ENCODE measurements around the gene SREK1. TPM values are rescaled to one million over a fixed set of nuclear protein-coding genes. Genes with fewer than 3 reads are reported as not detected.
"Not testable (repeated sequence)": the region's sequence is repeated elsewhere in the genome, so short reads cannot be mapped to it uniquely, and the experiment has no call there.

The SREK1 gene
- total and polyA plus RNA-seq, 4 experiments from 2014 or later: 14.3 to 73.7 (median 48.5) TPM

DNA sequence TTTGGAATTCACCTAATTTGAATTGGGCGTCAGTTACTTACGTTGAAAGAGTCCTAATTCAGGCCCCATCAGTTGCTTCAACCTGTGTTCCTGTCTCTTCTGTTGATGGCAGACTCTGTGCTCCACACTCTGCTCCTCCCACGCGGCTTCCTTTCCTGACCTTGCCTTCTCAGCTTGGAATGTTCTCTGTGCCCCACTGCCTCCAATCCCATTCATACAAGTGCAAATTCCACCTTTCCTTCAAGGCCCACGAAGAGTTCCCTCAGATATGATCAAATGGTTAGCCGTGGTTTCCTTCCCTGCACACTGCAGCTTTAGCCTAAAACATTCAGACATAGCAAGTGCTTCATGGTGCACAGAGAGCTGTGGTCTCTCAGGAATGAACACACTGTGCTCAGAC is 65.7 kb downstream of the SREK1 start:
- Mint-ChIP-seq H3K4me3 (no peak overlapping the region), H3K4me1 (no peaks in the 10 kb centered on the region), H3K27me3 (no peaks in the 10 kb centered on the region), H3K9me3 (peaks cover 0 to 2% (median 0%) of the 10 kb centered on the region in 8 donors), H3K27ac (peak overlapping the region in 1 of 7 donors; percentile 13), H3K36me3 (peaks cover 0 to 9% of the 10 kb centered on the region in 2 donors)
- CTCF ChIA-PET (ENCODE audit: partially characterized antibody): no interaction called here
- Histone ChIP-seq H3K9me3 (ENCODE audit: control insufficient read depth in 1 of 2, low read length in 2 of 2) (no peaks in the 10 kb centered on the region), H3K27me3 (ENCODE audit: insufficient read depth, low read length) (no peaks in the 10 kb centered on the region), H3K27ac (ENCODE audit: low read depth, low read length) (no peak overlapping the region), H3K4me3 (ENCODE audit: low read length in 2 of 2) (no peak overlapping the region), H3K4me1 (ENCODE audit: insufficient read depth, low read length) (no peaks in the 10 kb centered on the region), H3K36me3 (ENCODE audit: insufficient read depth, low read length) (no peaks in the 10 kb centered on the region)
- DNase-seq: no peak
- intact Hi-C loops (cut with micrococcal nuclease): no loop called here
- POLR2A ChIA-PET (ENCODE audit: partially characterized antibody): no interaction called here

DNA sequence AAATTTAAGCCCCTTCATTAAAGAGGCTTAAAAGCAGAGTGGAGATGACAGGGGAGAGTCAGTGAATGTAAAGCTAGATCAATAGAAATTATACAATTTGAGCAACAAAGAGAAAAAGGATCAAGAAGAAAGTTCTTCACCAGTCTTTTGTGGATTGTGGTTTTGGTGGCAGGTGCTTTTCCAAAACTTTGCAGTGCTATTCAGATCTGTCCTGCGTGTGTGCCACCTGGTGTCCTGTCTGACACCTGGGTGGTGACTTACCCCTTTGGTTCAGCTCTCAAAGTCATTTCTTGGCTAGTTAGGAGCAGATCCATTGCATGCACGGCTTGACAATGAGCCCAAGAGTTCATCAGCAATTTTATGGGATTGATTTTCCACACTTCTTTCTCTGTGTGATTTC is 69.4 kb downstream of the SREK1 start:
- no peak for DNase-seq
- Histone ChIP-seq H3K27ac (ENCODE audit: low read depth, low read length) (no peak overlapping the region), H3K4me1 (ENCODE audit: insufficient read depth, low read length) (no peaks in the 10 kb centered on the region), H3K36me3 (ENCODE audit: insufficient read depth, low read length) (no peaks in the 10 kb centered on the region), H3K27me3 (ENCODE audit: insufficient read depth, low read length) (no peaks in the 10 kb centered on the region), H3K4me3 (ENCODE audit: low read length in 2 of 2) (no peak overlapping the region), H3K9me3 (ENCODE audit: control insufficient read depth in 1 of 2, low read length in 2 of 2) (no peaks in the 10 kb centered on the region)
- Mint-ChIP-seq H3K9me3 (peaks cover 0 to 3% (median 0%) of the 10 kb centered on the region in 8 donors), H3K4me1 (no peaks in the 10 kb centered on the region), H3K27ac (no peak overlapping the region), H3K36me3 (peaks cover 0 to 4% of the 10 kb centered on the region in 2 donors), H3K4me3 (no peak overlapping the region), H3K27me3 (no peaks in the 10 kb centered on the region)
- intact Hi-C loops (cut with micrococcal nuclease): no loop called here
- POLR2A ChIA-PET (ENCODE audit: partially characterized antibody): no interaction called here
- CTCF ChIA-PET (ENCODE audit: partially characterized antibody): interaction anchor here (0.8 kb wide), 1 partner anchor 49 kb away, joined by 3 read pairs; no protein-coding TSS in a partner anchor

DNA sequence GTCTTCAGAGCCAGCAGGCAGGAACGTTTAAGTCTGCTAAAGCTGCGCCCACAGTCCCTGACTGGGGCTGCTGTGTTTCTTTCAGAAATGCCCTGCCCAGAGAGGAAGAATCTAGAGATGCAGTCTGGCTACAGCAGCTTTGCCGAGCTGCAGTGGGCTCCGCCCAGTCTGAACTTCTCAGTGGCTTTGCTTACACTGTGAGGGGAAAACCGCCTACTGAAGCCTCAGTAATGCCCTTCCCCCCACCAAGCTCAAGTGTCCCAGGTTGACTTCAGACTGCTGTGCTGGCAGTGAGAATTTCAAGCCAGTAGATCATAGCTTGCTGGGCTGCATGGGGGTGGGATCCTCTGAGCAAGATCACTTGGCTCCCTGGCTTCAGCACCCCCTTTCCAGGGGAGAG is 78.4 kb downstream of the SREK1 start:
- Histone ChIP-seq H3K9me3 (ENCODE audit: control insufficient read depth in 1 of 2, low read length in 2 of 2) (no peaks in the 10 kb centered on the region), H3K27ac (ENCODE audit: low read depth, low read length) (no peak overlapping the region), H3K27me3 (ENCODE audit: insufficient read depth, low read length) (no peaks in the 10 kb centered on the region), H3K36me3 (ENCODE audit: insufficient read depth, low read length) (no peaks in the 10 kb centered on the region), H3K4me1 (ENCODE audit: insufficient read depth, low read length) (no peaks in the 10 kb centered on the region), H3K4me3 (ENCODE audit: low read length in 2 of 2) (no peak overlapping the region)
- Mint-ChIP-seq H3K4me1 (no peaks in the 10 kb centered on the region), H3K27me3 (peaks cover 2% of the 10 kb centered on the region in 2 donors), H3K36me3 (peaks cover 4 to 12% of the 10 kb centered on the region in 2 donors), H3K27ac (no peak overlapping the region), H3K9me3 (peaks cover 0 to 11% (median 4%) of the 10 kb centered on the region in 8 donors), H3K4me3 (no peak overlapping the region)
- intact Hi-C loops (cut with micrococcal nuclease): no loop called here
- POLR2A ChIA-PET (ENCODE audit: partially characterized antibody): no interaction called here
- CTCF ChIA-PET (ENCODE audit: partially characterized antibody): no interaction called here
- DNase-seq: no peak

DNA sequence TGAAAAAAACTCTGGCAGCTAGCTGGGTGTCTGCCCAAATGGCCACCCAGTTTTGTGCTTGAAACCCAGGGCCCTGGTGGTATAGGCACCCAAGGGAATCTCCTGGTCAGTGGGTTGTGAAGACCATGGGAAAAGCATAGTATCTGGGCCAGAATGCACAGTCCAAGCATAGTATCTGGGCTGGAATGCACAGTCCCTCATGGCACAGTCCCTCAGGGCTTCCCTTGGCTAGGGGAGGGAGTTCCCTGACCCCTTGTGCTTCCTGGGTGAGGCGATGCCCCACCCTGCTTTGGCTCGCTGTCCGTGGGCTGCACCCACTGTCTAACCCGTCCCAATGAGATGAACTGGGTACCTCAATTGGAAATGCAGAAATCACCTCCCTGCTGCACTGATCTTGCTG is 78.8 kb downstream of the SREK1 start:
- CTCF ChIA-PET (ENCODE audit: partially characterized antibody): not testable (repeated sequence)

DNA sequence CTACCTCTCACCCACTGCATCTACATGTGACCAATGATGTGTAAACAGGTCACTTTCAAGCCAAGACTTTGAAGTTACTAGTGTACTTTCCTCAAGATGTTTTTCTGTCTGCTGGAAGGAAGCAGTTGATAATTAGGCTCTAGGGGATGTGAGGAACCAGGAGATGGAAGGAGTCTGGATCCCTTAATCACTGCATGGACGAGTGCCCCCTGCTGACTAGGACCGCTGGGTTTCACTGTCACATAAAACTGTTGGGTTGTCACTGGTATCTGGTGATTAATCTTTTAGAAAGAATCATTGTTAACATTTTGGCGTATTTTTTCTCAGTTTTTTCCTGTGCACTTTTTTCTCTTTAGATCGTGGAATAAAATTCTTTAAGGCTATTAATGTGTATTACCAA is 79.5 kb downstream of the SREK1 start:
- H3K4me1 Mint-ChIP-seq: no peaks in the 10 kb centered on the region
- peaks cover 0 to 10% (median 4%) of the 10 kb centered on the region in 8 donors for H3K9me3 Mint-ChIP-seq
- ChIA-PET POLR2A (ENCODE audit: partially characterized antibody) (no interaction called here), CTCF (ENCODE audit: partially characterized antibody) (no interaction called here)
- H3K36me3 Mint-ChIP-seq: peaks cover 4 to 12% of the 10 kb centered on the region in 2 donors
- no peak overlapping the region for H3K27ac Mint-ChIP-seq
- no peak overlapping the region for H3K4me3 Mint-ChIP-seq
- Histone ChIP-seq H3K36me3 (ENCODE audit: insufficient read depth, low read length) (no peaks in the 10 kb centered on the region), H3K27me3 (ENCODE audit: insufficient read depth, low read length) (no peaks in the 10 kb centered on the region), H3K9me3 (ENCODE audit: control insufficient read depth in 1 of 2, low read length in 2 of 2) (no peaks in the 10 kb centered on the region), H3K4me3 (ENCODE audit: low read length in 2 of 2) (no peak overlapping the region), H3K27ac (ENCODE audit: low read depth, low read length) (no peak overlapping the region), H3K4me1 (ENCODE audit: insufficient read depth, low read length) (no peaks in the 10 kb centered on the region)
- peaks cover 2% of the 10 kb centered on the region in 2 donors for H3K27me3 Mint-ChIP-seq
- no peak for DNase-seq
- intact Hi-C loops (cut with micrococcal nuclease): no loop called here

More for the DNA sequence above, 78.8 kb downstream of the SREK1 start:
- H3K9me3 ChIP-seq (ENCODE audit: control insufficient read depth in 1 of 2, low read length in 2 of 2); H3K36me3 ChIP-seq (ENCODE audit: insufficient read depth, low read length); intact Hi-C loops (cut with micrococcal nuclease); H3K4me1 ChIP-seq (ENCODE audit: insufficient read depth, low read length); H3K27ac ChIP-seq (ENCODE audit: low read depth, low read length); H3K4me3 ChIP-seq (ENCODE audit: low read length in 2 of 2); H3K4me3 Mint-ChIP-seq; H3K4me1 Mint-ChIP-seq; H3K27me3 ChIP-seq (ENCODE audit: insufficient read depth, low read length); POLR2A ChIA-PET (ENCODE audit: partially characterized antibody); DNase-seq; H3K27ac Mint-ChIP-seq; H3K27me3 Mint-ChIP-seq: not testable (repeated sequence)
- Mint-ChIP-seq H3K36me3 (peaks cover 4 to 12% of the 10 kb centered on the region in 2 donors), H3K9me3 (peaks cover 0 to 10% (median 4%) of the 10 kb centered on the region in 8 donors)

DNA sequence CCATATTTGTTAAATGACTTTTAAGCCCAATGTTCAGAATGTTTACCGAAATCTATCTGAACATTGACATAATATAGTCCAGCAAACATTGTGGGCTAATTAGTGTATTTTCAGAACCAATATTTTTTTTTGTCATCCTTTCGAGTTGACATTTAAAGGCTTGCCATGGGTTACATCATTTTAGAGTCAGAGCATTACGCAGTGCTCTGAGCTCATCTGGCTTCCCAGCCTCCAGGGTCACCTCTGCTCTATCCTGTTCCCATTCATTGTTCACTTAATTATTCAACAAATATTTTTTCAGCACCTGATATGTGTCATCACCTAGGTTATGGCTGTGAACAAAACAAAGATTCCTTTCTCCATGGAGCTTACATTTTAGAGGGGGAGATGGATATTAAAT is 80.2 kb downstream of the SREK1 start:
- Mint-ChIP-seq H3K9me3 (peaks cover 0 to 10% (median 4%) of the 10 kb centered on the region in 8 donors), H3K4me3 (no peak overlapping the region), H3K4me1 (no peaks in the 10 kb centered on the region), H3K36me3 (peaks cover 4 to 12% of the 10 kb centered on the region in 2 donors), H3K27ac (no peak overlapping the region), H3K27me3 (peaks cover 1 to 2% of the 10 kb centered on the region in 2 donors)
- no peaks in the 10 kb centered on the region for H3K4me1 ChIP-seq (ENCODE audit: insufficient read depth, low read length)
- DNase-seq: no peak
- POLR2A ChIA-PET (ENCODE audit: partially characterized antibody): no interaction called here
- no peaks in the 10 kb centered on the region for H3K27me3 ChIP-seq (ENCODE audit: insufficient read depth, low read length)
- intact Hi-C loops (cut with micrococcal nuclease): no loop called here
- H3K4me3 ChIP-seq (ENCODE audit: low read length in 2 of 2): no peak overlapping the region
- H3K27ac ChIP-seq (ENCODE audit: low read depth, low read length): no peak overlapping the region
- CTCF ChIA-PET (ENCODE audit: partially characterized antibody): no interaction called here
- H3K9me3 ChIP-seq (ENCODE audit: control insufficient read depth in 1 of 2, low read length in 2 of 2): no peaks in the 10 kb centered on the region
- no peaks in the 10 kb centered on the region for H3K36me3 ChIP-seq (ENCODE audit: insufficient read depth, low read length)

DNA sequence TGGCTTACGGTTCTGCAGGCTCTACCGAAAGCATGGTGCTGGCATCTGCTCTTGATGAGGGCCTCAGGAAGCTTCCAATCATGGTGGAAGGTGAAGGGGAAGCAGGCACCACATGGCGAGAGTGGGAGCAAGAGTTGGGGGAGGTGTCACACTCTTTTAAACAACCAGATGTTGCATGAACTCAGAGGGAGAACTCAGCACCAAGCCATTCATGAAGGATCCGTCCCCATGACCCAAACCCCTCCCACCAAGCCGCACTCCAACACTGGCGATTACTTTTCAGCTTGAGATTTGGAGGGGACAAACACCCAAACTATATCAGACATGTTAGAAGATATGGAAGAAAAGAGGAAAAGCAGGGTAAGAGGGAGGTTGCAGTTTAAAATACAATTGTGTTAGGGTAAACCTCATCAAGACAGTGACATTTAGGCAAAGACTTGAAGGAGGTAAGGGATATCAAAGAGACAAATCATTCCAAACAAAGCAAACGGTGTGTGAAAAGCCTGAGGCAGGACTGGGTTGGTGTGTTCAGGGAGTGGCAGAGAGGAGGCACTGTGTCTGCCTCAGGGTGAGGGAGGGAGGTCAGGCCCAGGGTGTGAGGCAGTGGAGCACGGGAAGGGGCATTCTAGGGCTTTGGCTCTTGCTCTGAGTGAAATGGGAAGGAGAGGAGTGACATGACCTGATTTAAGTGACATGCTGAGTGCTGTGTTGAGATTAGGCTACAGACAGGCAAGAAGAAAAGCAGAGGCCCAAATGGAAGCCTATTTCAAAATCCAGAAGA is 80.9 kb downstream of the SREK1 start:
- Mint-ChIP-seq H3K27ac (no peak overlapping the region), H3K4me1 (no peaks in the 10 kb centered on the region), H3K4me3 (no peak overlapping the region), H3K27me3 (peaks cover 0 to 2% of the 10 kb centered on the region in 2 donors), H3K9me3 (peaks cover 0 to 10% (median 4%) of the 10 kb centered on the region in 8 donors), H3K36me3 (peaks cover 4 to 12% of the 10 kb centered on the region in 2 donors)
- Histone ChIP-seq H3K27ac (ENCODE audit: low read depth, low read length) (no peak overlapping the region), H3K4me3 (ENCODE audit: low read length in 2 of 2) (no peak overlapping the region), H3K9me3 (ENCODE audit: control insufficient read depth in 1 of 2, low read length in 2 of 2) (no peaks in the 10 kb centered on the region), H3K27me3 (ENCODE audit: insufficient read depth, low read length) (no peaks in the 10 kb centered on the region), H3K4me1 (ENCODE audit: insufficient read depth, low read length) (no peaks in the 10 kb centered on the region), H3K36me3 (ENCODE audit: insufficient read depth, low read length) (no peaks in the 10 kb centered on the region)
- CTCF ChIA-PET (ENCODE audit: partially characterized antibody): no interaction called here
- intact Hi-C loops (cut with micrococcal nuclease): no loop called here
- POLR2A ChIA-PET (ENCODE audit: partially characterized antibody): no interaction called here
- DNase-seq: no peak

All from CD4-positive, alpha-beta memory T cell (primary cell).